Activated naive CD4-positive, alpha-beta T cell treated with anti-CD3 and anti-CD28 coated beads for 36 hours (primary cell): ENCODE data around the gene HSPA12B. TPM values are rescaled to one million over a fixed set of nuclear protein-coding genes. Genes with fewer than 3 reads are reported as not detected.

Experiments used
- CTCF ChIA-PET: fragments of 350-600 bp; sonication (Branson Sonifier 250); formaldehyde crosslinking; loops from one replicate; lab custom pipeline; 2021; ENCODE audit warnings: antibody characterized with exemption; lab: Charles Lee
- DNase-seq: peaks from one replicate; pipeline ENCODE4 v3.0.0-alpha.2; 2020
- H3K27ac Mint-ChIP-seq: one replicate; pipeline ENCODE4 v1.8.0; 2021; ENCODE audit warnings: mild to moderate bottlenecking, mixed read lengths
- H3K27me3 Mint-ChIP-seq: one replicate; pipeline ENCODE4 v1.8.0; 2021; ENCODE audit warnings: low read depth, mixed read lengths
- H3K36me3 Mint-ChIP-seq: one replicate; pipeline ENCODE4 v1.8.0; 2021; ENCODE audit warnings: low read depth, mixed read lengths
- H3K4me1 Mint-ChIP-seq: one replicate; pipeline ENCODE4 v1.8.0; 2021; ENCODE audit warnings: low read depth, mixed read lengths
- H3K4me3 Mint-ChIP-seq: one replicate; pipeline ENCODE4 v1.8.0; 2021; ENCODE audit warnings: mild to moderate bottlenecking, moderate library complexity, mixed read lengths
- H3K9me3 Mint-ChIP-seq: one replicate; pipeline ENCODE4 v1.8.0; 2021; ENCODE audit warnings: mixed read lengths
- intact Hi-C: fragments of 100-400 bp; cut with micrococcal nuclease; formaldehyde crosslinking; loops from one replicate; pipeline ENCODE4 v1.15.1; 2023
- total RNA-seq, 2 experiments: library from RNA; stranded (reverse); gene quantifications; one replicate each; pipeline ENCODE4 v1.2.3, GENCODE V29; 2021

The HSPA12B gene
- total RNA-seq, 2 experiments from 2014 or later = not detected

- Mint-ChIP-seq H3K36me3 (peaks cover 13% of the 10 kb centered on the region), H3K9me3 (no peaks in the 10 kb centered on the region), H3K4me1 (peaks cover 7% of the 10 kb centered on the region), H3K27me3 (no peaks in the 10 kb centered on the region), H3K4me3 (no peak overlapping the region), H3K27ac (no peak overlapping the region)
- CTCF ChIA-PET = interaction anchor here (0.5 to 3.8 kb wide), 5 partner anchors 9 to 99 kb away, joined by 3 to 23 read pairs (median 3); partner anchors contain the start of genes ADISSP and CENPB
- no peak for DNase-seq
- intact Hi-C loops = no loop called here
Measured at GRCh38 chr20:3755269-3755668, 22.8 kb downstream of the HSPA12B start.

DNA sequence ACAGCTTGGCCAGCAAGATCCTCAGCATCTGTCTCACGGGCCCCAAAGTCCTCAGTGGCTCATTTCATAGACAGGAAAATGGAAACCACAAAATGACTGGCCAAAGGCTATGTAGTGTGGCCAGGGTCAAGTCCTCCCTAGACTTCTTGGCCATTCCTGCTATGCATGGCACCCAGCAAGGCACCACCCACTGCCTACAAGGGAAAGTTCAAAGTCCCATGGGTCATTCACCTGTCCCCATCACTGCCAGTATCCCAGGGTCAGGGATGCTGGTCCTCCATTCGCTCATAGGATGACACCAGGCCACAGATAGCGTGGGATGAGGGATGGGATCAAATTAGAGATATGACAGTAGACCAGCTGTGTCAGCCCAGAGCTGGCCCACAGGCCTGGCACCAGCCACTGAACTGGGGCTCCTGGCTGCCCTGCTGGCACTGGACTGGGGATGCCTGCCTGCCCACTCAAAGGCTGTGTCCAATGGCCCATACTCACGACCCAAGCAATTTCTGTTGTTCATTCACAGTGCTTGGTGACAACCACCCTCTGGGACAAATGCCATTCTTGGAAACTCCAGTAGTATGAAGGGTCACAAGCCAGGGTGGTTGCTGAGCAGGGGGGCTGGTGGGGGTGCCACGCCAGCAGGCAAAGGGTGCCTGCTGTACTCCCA, 23.5 kb downstream of the HSPA12B start:
- DNase-seq = no peak
- no peaks in the 10 kb centered on the region for H3K27me3 Mint-ChIP-seq
- peaks cover 12% of the 10 kb centered on the region for H3K36me3 Mint-ChIP-seq
- no peak overlapping the region for H3K4me3 Mint-ChIP-seq
- CTCF ChIA-PET = interaction anchor here (0.6 to 3.8 kb wide), 4 partner anchors 13 to 320 kb away, joined by 3 to 23 read pairs (median 6); partner anchors contain the start of genes ADISSP and CENPB
- intact Hi-C loops = no loop called here
- no peak overlapping the region for H3K27ac Mint-ChIP-seq
- H3K9me3 Mint-ChIP-seq = no peaks in the 10 kb centered on the region
- peaks cover 7% of the 10 kb centered on the region for H3K4me1 Mint-ChIP-seq

- no peaks in the 10 kb centered on the region for H3K27me3 Mint-ChIP-seq
- intact Hi-C loops = no loop called here
- no peak overlapping the region for H3K4me3 Mint-ChIP-seq
- no peaks in the 10 kb centered on the region for H3K9me3 Mint-ChIP-seq
- no peak for DNase-seq
- H3K36me3 Mint-ChIP-seq = peaks cover 15% of the 10 kb centered on the region
- H3K27ac Mint-ChIP-seq = no peak overlapping the region
- H3K4me1 Mint-ChIP-seq = peaks cover 4% of the 10 kb centered on the region
- CTCF ChIA-PET = interaction anchor here (0.6 to 3.0 kb wide), 10 partner anchors 10 to 335 kb away, joined by 3 to 11 read pairs (median 5); partner anchors contain the start of gene ADISSP
Measured at GRCh38 chr20:3757268-3757667, 24.8 kb downstream of the HSPA12B start.

DNA sequence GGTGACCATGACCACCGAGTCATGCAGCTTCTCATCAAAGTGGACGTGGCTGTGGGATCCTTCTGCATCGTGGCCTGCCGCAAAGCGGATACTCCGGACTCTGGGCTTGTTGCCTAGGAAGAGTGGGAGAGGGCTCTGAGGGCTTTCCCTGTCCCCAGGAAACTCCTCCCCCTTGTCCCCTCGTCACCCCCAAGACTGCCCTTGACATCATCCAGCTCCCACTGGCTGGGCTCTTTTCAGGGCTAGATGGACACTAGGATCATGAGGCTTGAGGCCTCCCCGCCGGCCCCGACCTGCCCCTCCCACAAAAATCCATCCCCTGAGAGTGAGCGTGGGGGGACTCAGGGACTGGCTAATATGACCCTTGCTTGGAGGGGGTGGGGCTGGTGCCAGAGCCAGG, 26.1 kb downstream of the HSPA12B start:
- H3K27ac Mint-ChIP-seq = no peak overlapping the region
- intact Hi-C loops = no loop called here

DNA sequence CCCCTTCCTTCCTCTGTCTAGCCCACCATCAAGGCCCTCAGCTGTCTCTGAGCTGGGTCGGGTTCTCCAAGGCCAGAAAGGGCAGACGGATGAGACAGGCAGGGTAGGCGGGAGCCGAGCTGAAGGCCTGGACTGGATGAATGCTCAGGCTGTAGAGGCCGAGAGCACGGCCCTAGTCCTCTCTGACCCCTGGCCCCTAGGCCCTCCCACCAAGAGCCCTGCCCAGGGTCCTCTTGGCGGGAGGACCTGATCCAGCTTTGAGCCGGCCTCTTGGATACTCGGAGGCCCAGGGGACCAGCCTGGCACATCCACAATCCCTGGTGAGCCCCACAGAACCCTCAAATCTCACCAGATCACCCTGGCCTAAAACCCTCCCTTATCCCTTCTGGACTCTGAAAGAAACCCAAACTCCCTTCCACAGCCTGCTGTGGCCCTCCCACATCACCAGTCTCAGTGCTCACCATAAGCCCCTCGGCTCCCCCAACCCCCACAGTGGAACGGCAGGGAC, 26.9 kb downstream of the HSPA12B start:
- no peak overlapping the region for H3K4me3 Mint-ChIP-seq
- peaks cover 15% of the 10 kb centered on the region for H3K36me3 Mint-ChIP-seq
- no peaks in the 10 kb centered on the region for H3K27me3 Mint-ChIP-seq
- DNase-seq = no peak
- H3K27ac Mint-ChIP-seq = no peak overlapping the region
- no peaks in the 10 kb centered on the region for H3K9me3 Mint-ChIP-seq
- CTCF ChIA-PET = interaction anchor here (1.1 to 3.0 kb wide), 4 partner anchors 9 to 95 kb away, joined by 3 to 11 read pairs (median 4); partner anchors contain the start of gene ADISSP
- intact Hi-C loops = no loop called here
- H3K4me1 Mint-ChIP-seq = no peaks in the 10 kb centered on the region

More for the DNA sequence above, 26.1 kb downstream of the HSPA12B start:
- no peak for DNase-seq
- Mint-ChIP-seq H3K36me3 (peaks cover 15% of the 10 kb centered on the region), H3K9me3 (no peaks in the 10 kb centered on the region), H3K4me3 (no peak overlapping the region), H3K27me3 (no peaks in the 10 kb centered on the region), H3K4me1 (no peaks in the 10 kb centered on the region)
- CTCF ChIA-PET = interaction anchor here (1.2 to 3.0 kb wide), 7 partner anchors 10 to 334 kb away, joined by 3 to 11 read pairs (median 5); partner anchors contain the start of gene ADISSP

DNA sequence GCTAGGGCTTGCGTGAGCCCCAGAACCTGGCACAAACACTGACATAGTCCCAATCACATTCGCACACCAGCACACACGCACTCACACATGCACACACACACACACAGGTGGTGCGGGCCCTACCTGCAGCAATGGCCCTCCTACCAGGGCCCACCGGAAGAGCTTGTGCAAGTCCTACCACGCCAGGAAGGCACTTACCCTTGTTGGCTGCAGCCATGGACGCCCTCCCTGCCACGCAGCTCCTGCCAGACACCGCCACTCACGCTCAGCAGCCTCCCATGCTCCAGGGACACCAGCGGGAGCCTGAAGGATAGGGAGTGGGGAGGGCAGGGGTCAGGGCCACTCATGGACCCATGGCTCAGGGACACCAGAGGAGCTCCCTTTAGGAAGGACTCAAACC, 27.4 kb downstream of the HSPA12B start:
- CTCF ChIA-PET = interaction anchor here (1.0 to 1.1 kb wide), 2 partner anchors 9 kb away, joined by 3 to 4 read pairs; no protein-coding TSS in a partner anchor
- peaks cover 2% of the 10 kb centered on the region for H3K4me1 Mint-ChIP-seq
- H3K4me3 Mint-ChIP-seq = no peak overlapping the region
- no peak for DNase-seq
- intact Hi-C loops = no loop called here
- no peaks in the 10 kb centered on the region for H3K9me3 Mint-ChIP-seq
- H3K27me3 Mint-ChIP-seq = no peaks in the 10 kb centered on the region
- no peak overlapping the region for H3K27ac Mint-ChIP-seq
- H3K36me3 Mint-ChIP-seq = peaks cover 15% of the 10 kb centered on the region

GRCh38 chr20:3760655-3761348, 28.3 kb downstream of the HSPA12B start:
- Mint-ChIP-seq H3K27me3 (no peaks in the 10 kb centered on the region), H3K27ac (no peak overlapping the region), H3K9me3 (no peaks in the 10 kb centered on the region), H3K4me1 (peaks cover 8% of the 10 kb centered on the region), H3K36me3 (peaks cover 15% of the 10 kb centered on the region), H3K4me3 (no peak overlapping the region)
- CTCF ChIA-PET = interaction anchor here (1.0 to 1.1 kb wide), 2 partner anchors 8 to 10 kb away, joined by 3 to 4 read pairs; no protein-coding TSS in a partner anchor
- intact Hi-C loops = no loop called here
- no peak for DNase-seq

- Mint-ChIP-seq H3K36me3 (peaks cover 3% of the 10 kb centered on the region), H3K27me3 (no peaks in the 10 kb centered on the region), H3K4me1 (peaks cover 27% of the 10 kb centered on the region), H3K9me3 (no peaks in the 10 kb centered on the region), H3K4me3 (no peak overlapping the region), H3K27ac (no peak overlapping the region)
- CTCF ChIA-PET = interaction anchor here (1.3 to 1.5 kb wide), 2 partner anchors 9 to 13 kb away, joined by 3 to 5 read pairs; no protein-coding TSS in a partner anchor
- DNase-seq = no peak
- intact Hi-C loops = no loop called here
Measured at GRCh38 chr20:3763671-3764601, 31.5 kb downstream of the HSPA12B start.

- Mint-ChIP-seq H3K4me3 (no peak overlapping the region), H3K27me3 (no peaks in the 10 kb centered on the region), H3K36me3 (peaks cover 3% of the 10 kb centered on the region), H3K4me1 (peaks cover 32% of the 10 kb centered on the region), H3K27ac (no peak overlapping the region), H3K9me3 (no peaks in the 10 kb centered on the region)
- CTCF ChIA-PET = interaction anchor here (1.3 to 1.5 kb wide), 3 partner anchors 10 to 54 kb away, joined by 3 to 5 read pairs (median 3); no protein-coding TSS in a partner anchor
- DNase-seq = no peak
- intact Hi-C loops = loop anchor here (5.0 kb wide), 2 partner anchors 318 to 357 kb away; partner anchors contain the start of gene DNAAF9
Measured at GRCh38 chr20:3764659-3765058, 32.2 kb downstream of the HSPA12B start.

DNA sequence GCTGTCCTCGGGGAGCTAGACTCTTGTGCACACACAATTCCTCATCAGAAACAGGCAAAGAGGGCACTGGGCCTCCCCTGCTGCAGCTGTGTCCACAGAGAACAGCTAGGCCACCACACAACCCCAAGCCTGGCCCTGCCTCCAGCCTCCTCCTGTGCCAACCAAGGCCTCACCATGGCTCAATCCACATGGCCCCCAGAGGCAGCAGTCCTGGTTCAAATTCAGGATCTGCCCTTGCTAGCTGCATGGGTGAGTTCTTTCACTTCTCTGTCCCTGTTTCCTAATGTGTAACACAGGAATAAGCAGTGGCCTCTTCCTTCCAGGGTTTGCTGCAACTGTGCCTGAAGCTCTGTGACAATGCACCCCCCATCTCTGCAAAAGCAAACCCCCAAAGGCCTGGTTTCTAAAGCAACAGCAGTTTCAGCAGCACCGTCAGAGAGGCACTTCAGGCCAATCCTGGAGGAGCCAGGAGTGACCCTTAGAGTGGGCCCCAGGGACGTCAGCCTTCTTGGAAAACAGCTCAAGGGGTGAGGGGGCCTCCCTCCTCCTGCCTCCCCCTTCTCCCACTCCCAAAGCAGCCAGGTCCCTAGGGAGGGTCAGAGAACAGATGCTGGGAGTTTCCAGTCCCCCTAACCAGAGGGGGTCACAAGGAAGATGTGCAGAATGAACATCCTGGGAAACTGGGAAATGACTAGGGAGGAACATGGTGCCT, 32.8 kb downstream of the HSPA12B start:
- DNase-seq = no peak
- Mint-ChIP-seq H3K4me3 (no peak overlapping the region), H3K36me3 (peaks cover 3% of the 10 kb centered on the region), H3K9me3 (no peaks in the 10 kb centered on the region), H3K27me3 (no peaks in the 10 kb centered on the region), H3K27ac (no peak overlapping the region), H3K4me1 (peaks cover 33% of the 10 kb centered on the region)
- CTCF ChIA-PET = interaction anchor here (0.6 to 1.3 kb wide), 4 partner anchors 14 to 827 kb away, joined by 3 to 5 read pairs (median 4); no protein-coding TSS in a partner anchor
- intact Hi-C loops = loop anchor here (5.0 kb wide), 2 partner anchors 317 to 358 kb away; partner anchors contain the start of gene DNAAF9
